Hepatocyte (in vitro differentiated cells): Measurements from ENCODE around the gene TMEM17.

Source experiments
- EZH2 ChIP-seq: fragments of 200-600 bp; sonication (generic); IDR thresholded peaks from 2 replicates; pipeline ENCODE4 v1.6.1; 2016; ENCODE audit warnings: antibody characterized with exemption, mild to moderate bottlenecking, borderline replicate concordance
- EZH2phosphoT487 ChIP-seq: fragments of 200-600 bp; sonication (generic); IDR thresholded peaks from one replicate; pipeline ENCODE4 v1.6.1; 2018; ENCODE audit warnings: antibody characterized with exemption, mild to moderate bottlenecking, low read depth, moderate library complexity; ENCODE audit not compliant: unreplicated experiment, severe bottlenecking
- TF ChIP-seq, protein P1 (sequence below): fragments of 200-600 bp; sonication (generic); IDR thresholded peaks from 2 replicates; pipeline ENCODE4 v1.5.1; 2016; ENCODE audit warnings: antibody characterized with exemption, mild to moderate bottlenecking; ENCODE audit not compliant: poor library complexity

DNA sequence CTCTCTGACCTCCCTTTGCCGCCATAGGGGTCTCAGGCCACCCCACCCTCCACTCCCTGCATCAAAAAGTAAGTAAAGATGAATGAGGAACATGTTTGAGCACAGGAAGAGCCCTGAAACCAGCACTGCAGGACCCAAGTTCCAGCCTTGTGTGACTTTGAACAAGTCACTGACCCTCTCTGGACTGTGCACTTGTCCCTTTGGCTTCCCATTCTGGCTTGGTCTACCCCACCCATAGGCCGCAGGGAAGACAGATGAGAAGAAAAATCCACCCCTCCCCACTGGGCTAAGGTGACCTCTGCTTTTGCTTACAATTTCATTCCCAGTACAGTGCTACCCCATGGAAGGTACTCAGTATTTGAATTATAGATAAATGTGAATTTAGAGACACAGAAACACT, 43.8 kb downstream of the TMEM17 start:
- TF ChIP-seq, protein P1, sequence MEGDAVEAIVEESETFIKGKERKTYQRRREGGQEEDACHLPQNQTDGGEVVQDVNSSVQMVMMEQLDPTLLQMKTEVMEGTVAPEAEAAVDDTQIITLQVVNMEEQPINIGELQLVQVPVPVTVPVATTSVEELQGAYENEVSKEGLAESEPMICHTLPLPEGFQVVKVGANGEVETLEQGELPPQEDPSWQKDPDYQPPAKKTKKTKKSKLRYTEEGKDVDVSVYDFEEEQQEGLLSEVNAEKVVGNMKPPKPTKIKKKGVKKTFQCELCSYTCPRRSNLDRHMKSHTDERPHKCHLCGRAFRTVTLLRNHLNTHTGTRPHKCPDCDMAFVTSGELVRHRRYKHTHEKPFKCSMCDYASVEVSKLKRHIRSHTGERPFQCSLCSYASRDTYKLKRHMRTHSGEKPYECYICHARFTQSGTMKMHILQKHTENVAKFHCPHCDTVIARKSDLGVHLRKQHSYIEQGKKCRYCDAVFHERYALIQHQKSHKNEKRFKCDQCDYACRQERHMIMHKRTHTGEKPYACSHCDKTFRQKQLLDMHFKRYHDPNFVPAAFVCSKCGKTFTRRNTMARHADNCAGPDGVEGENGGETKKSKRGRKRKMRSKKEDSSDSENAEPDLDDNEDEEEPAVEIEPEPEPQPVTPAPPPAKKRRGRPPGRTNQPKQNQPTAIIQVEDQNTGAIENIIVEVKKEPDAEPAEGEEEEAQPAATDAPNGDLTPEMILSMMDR: no peak
- TF ChIP-seq EZH2phosphoT487 (no peak), EZH2 (no peak)
